Urothelium cell line (cell line): ENCODE data around the gene STBD1.
"Not testable (repeated sequence)": the region's sequence is repeated elsewhere in the genome, so short reads cannot be mapped to it uniquely, and the experiment has no call there.

Experiments
- DNase-seq: peaks from one replicate; pipeline ENCODE4 v3.0.0; 2011; ENCODE audit warnings: low spot score, mixed read lengths
- FAIRE-seq: peaks from 2 replicates; lab custom pipeline; 2011; peaks lifted over from hg19 to GRCh38; lab: Jason Lieb, UNC

Gene STBD1

DNA sequence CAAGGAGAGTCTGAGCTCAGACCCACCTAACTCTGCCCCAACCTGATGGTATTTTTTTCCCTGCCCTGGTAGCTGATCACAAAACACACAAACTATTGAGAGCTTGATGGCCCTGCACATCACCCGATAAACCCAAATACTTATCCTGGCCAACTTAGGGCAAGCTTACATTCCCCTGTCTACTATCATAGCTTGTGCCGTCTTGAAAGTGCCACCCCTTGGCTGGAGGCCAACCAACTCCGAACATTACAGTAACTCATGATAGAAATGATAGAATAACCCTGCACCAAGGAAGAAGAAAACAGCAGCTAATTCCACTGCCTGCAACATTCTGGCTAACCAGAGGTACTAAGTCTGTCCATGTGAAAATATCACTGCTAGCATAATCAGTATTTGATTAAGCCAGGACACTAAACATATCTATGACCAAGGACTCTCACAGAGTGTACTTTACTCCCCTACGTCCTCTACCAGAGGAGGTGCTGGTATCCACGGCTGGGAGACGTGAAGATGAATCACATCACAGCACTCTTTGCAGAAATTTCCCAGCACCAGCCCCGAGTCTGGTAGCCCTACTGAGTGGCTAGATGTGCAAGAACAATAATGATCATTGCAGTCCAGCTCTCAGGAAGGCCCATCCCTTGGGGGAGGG, 8.9 kb downstream of the STBD1 start:
- DNase-seq (no peak), FAIRE-seq (peak; percentile 23)

DNA sequence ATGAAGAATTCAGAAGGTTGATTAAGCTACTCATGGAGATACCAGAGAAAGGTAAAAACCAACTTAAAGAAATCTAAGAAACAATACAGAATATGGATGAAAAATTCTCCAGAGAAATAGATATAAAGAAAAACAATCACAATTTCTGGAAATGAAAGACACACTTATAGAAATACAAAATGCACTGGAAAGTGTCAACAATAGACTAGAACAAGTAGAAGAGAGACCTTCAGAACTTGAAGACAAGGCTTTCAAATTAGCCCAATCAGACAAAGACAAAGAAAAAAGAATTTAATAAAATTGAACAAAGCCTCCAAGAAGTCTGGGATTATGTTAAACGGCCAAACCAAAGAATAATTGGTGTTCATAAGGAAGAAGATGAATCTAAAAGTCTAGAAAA, 9.6 kb downstream of the STBD1 start:
- DNase-seq, result no peak
- no peak for FAIRE-seq

DNA sequence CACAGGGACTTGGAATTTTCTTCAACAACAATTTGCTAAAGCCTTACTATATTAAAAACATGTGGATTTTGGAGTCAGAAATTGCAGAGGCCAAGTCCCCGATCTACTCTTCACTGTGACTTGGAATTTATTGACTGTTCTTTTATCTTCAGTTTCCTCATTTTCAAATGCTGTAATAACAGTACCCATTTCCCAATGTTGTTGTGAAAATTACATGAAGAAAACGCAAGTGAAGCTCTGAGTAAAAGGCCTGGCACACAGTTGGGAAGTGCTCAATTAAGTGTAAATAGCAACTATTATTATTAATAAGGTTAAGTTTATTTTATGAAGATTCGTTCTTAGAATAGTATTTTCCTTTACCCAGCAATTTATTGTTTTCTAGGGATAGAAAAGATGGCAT, 15.7 kb downstream of the STBD1 start:
- DNase-seq (no peak), FAIRE-seq (no peak)

DNA sequence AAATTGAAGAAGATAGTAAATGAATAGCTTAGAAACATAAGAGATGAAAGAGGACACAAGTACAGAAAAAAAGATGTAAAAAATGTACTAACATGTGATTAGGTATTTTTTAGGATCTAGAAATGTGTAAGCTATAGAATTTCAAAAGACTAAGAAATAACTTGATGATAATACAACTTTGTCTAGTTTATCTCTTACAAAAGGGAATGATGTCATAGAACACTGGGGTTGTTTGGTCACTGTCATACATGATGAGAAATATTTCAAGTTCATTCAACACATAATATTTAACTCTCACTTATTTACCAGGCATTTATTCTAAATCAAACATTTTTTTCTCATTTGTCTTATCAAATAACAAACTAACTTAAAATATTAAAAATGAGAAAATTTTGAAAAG, 18.5 kb downstream of the STBD1 start:
- no peak for FAIRE-seq
- DNase-seq, result no peak

DNA sequence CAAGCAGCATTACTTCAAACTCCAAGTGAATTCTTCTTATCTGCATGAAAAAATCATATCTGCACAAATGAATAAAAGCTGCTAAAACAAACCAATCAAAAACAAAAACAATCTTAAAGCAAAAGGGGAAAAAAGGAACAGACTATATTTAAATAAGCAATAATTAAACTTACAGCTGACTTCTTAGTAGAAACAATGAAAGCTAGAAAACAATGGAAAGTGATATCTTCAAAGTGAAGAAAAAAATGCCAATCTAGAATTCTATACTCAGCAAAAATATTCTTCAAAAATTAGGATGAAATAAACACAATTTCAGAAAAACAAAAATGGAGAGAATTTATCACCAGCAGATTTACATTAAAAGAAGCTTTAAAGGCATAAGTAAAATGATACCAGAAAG, 20.0 kb downstream of the STBD1 start:
- DNase-seq (no peak), FAIRE-seq (no peak)

DNA sequence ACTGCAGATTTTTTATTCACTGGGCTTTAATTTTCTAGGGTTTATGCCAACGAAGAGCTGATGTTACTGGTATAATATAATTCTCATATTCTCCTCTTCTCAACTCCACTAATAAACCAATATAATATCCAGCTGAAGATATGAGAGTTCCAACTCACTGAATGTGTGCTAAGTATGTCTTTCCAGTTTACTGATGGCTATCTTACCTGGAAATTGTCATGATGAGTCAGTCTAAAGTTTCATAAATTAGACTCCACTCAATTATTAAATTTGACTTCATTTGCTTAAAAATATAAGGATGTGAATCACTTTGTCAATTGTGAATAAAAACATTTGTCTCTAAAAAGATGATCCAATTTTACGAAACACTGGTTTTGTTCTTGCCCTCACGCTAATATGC, 28.4 kb downstream of the STBD1 start:
- FAIRE-seq (no peak), DNase-seq (no peak)

DNA sequence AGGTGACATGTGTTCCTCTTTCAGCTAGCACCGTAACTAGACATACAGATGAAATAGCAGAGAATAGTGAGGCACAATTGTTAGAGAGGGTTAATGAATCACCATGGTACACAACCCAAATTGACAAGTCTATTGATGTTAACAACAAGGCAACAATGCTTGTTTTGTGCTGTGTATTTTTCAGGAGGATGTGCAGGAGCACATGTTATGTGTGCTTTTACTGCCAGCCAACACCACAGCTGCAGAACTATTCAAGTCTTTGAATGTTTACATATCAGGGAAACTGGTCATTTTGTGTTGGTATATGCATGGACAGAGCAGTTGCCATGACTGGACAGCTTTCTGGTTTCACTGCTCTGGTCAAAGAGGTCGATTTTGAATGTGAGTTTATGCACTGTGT, 32.8 kb downstream of the STBD1 start:
- no peak for DNase-seq
- peak; percentile 63 for FAIRE-seq

DNA sequence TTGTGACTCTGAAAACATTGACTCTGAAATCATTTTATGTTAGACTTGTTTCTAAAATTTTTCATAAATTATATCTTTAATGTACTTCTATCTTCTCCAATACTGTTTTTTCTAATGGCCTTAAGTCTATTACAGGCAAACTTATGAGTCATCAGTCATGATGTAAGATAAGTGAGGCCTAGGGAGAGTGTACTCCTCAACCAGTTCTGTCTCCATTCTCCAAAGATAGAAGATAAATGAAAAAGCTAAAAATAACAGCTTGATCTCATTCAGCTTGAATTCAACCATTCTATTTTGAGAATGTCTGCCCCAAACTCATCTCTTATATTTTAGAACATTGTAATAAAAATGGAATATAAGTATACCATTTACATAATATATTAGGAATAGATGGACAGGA, 34.5 kb downstream of the STBD1 start:
- DNase-seq (peak; percentile 21), FAIRE-seq (no peak)

DNA sequence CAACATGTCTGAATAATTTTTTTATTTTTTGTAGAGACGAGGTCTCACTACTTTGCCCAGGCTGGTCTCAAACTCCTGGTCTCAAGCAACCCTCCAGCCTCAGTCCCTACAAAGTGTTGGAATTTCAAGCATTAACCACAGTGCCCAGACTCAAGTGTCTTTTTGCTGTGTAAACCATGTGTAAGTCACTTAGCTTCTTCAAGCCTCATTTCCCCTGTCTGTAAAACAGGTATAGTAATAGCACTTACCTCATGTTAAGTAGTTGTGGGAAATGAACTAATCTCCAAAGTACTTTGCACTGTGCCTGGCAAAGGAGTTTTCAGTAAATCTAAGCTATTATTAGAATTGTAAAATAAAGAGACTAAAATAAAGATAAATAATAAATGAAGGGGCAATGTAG, 35.7 kb downstream of the STBD1 start:
- FAIRE-seq, result no peak

DNA sequence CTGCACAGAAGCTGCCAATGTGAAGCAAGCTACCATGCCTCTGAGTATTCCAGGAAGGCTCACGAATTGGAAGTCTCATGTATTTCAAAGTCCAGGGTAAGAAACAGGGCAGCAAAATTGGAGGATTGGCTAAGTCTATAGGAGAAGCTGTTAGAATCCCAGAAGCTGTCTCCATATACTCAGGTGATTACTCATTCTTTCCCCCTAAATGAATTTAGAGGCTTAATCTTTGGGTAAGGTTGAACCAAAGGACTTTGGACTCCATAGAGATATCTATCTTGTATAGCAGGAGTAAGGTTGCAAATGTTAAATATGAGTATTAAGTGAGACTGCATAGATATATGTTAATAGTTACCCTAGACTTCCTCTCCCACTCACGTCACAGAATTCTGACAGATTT, 36.3 kb downstream of the STBD1 start:
- FAIRE-seq (no peak), DNase-seq (no peak)

More for the DNA sequence above, 35.7 kb downstream of the STBD1 start:
- DNase-seq, result no peak

DNA sequence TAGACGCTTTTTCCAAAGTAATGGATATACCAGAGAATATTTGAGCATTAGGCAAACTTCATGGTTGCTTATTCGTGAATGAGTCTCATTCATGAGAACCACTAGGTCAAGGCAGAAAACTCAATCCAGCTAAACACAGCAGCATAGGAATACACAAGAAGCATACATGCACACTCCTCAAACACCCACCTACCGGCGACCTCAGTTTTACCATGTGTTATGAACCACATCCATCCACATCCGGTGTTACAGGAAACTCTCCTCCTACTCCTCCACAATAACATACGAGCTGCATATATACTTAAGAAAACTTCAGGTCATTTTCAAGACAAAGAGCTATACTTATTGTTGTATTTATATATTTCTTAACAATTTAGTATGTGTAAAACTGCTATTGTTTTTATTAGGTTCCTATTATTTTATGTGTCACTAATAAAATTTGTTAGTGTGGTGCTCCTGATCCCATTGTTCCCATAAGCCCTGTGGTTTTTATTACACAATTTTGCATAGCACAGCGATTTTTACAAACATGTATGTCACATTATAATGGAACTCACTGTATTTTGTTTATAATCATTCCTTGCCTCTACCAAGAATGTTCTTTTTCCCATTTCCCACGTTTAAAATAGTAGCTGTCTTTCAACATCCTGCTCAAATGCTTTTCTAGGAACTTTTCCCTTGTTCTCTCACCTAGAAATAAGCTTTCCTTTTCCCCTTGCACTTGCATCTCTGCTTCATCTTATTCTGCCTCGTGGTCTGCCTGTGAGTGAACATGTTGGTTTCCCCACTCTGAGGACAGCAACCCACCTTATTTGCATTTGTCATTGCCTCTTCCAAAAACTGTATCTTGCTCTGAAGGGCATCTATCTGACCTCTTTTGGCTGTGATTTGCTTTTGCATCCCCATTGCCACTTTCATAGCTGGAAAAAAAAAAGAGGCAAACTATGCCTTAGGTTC, 48.3 kb downstream of the STBD1 start:
- FAIRE-seq (no peak), DNase-seq (no peak)

DNA sequence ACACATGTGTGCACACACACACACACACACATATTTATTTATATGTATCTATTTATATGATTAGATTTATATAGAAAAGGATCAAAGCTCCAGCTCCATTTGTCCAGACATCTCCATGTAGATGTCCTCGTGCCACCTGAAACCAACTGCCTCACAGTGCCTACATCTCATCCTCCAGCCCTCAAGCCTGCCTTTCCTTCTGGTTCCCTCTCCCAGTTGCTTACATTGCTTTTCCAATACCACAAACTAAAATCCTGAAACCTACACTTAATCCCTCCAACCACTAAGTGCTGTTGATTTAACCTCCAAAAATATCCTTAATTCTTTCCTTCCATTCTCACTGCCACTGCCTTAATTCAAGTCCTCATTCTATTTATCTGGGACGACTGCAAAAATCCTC, 51.4 kb downstream of the STBD1 start:
- no peak for FAIRE-seq

DNA sequence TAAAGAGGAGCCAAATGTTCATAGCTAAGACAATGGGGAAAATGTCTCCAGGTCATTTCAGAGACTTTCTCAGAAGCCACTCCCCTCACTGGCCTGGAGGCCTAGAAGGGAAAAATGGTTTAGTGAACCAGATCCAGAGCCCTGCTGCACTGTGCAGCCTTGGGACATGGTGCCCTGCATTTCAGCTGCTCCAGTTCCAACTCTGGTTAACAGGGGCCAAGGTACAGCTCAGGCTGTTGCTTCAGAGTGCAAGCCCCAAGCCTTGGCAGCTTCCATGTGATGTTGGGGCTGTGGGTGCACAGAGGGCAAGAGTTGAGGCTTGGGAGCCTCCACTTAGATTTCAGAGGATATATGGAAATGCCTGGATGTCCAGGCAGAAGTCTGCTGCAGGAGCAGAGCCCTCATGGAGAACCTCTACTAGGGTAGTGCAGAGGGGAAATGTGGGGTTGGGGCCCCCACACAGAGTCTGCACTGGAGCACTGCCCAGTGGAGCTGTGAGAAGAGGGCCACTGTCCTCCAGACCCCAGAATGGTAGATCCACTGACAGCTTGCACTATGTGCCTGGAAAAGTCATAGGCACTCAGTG, 53.4 kb downstream of the STBD1 start:
- not testable (repeated sequence) for FAIRE-seq, DNase-seq

More for the DNA sequence above, 51.4 kb downstream of the STBD1 start:
- DNase-seq, result no peak
